Kidney tubule cell (primary cell): ENCODE measurements around the gene SUCLG2.

ENCODE experiments used
- DNase-seq: peaks from one replicate; pipeline ENCODE4 v3.0.0-alpha.2; 2018; ENCODE audit warnings: low spot score

SUCLG2 gene

DNA sequence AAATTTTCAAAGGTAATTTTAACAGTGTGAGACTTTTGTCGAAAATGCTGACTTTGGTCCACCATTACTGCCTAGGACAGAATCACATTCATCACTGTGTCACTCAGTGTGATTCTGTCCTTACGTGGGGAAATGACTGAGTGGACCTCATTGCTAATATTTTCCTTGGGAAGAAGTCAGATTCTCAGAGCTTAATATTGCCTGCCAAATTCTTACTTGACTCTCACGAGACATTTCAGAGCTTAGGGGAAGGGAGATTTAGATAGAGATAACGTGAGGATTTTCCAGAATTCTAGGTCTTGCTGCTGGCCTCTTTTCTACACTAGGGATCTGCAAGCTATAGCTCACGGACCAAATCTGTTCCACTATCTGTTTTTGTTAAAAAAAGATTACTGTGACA is 270.4 kb downstream of the SUCLG2 start:
- DNase-seq: no peak

DNA sequence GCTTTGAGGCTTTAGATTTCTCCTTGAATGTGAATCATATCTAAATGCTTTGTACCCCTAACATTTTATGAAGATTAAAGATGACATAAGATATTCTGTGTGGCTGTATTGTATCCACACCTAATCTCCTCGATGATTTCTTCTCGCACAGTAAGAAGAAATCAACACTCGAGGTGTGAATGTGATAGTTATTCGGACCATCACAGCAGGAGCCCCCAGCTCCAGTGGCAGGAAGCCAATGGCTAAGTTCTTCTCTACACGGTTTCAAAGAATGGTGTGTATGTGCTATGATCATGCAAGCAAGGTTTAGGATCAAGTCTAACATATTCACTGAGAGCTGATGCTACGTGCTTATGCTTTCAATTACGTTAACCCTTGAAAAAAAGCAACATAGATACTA is 271.0 kb downstream of the SUCLG2 start:
- no peak for DNase-seq

- DNase-seq: no peak
Measured at GRCh38 chr3:67382536-67382935, 271.9 kb downstream of the SUCLG2 start.

GRCh38 chr3:67381667-67382272 is 272.6 kb downstream of the SUCLG2 start:
- peak; percentile 18 for DNase-seq

DNA sequence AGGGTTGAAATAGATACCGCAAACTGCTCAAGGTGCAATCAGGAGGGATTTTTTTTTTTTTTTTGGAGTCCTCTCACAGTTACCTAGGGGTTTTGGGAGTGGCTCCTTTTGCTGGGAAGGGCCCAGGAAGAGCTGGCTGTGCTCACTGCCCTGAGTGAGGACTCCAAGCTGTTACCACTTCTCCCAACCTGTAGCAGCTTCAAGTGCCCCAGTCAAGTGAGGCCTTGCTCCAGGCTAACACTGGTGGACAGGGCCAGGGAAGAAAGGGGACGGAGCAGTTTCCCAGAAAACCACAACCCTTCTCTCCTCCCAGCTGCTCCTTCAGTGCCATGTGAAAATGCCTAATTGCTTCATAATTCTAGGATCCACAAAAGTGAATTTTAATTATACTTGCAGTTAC is 274.3 kb downstream of the SUCLG2 start:
- DNase-seq: no peak

DNA sequence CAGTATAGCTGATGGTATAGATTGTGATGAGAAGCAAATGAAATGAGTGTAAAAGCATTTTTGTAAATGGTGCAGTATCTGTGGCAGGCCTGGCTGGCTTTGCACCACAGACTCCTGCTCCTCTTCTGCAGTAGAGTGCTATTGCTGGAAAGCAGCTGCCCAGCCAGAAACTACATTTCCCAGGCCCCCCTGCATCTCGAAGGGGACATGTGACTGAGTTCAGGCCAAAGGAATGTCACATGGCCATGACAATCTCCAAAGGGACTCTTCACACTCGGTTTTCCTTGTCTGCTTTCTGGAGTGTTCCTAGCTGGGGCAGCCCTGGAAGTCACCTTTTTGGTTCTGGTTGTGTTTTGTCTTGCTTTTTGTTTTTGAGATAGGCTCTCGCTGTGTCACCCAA is 277.1 kb downstream of the SUCLG2 start:
- DNase-seq: no peak

DNA sequence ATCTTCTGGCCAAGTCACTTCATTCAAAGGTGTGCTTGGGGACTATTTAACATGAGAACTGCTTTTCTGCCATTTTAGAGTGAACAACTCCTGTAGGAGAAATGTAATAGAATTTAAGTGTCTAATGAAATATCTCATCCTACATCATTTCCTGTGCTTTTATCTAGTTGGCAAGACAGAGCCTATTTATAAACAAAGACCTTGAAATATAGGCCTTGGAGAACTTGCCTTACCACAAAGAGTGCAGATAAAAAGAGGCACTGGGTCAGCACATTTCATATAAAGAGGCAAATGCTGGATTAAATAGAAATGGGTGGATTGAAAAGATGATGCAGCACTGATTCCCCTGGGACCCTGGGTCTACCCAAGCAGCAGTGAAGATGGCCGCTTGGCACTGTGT is 278.0 kb downstream of the SUCLG2 start:
- no peak for DNase-seq

DNA sequence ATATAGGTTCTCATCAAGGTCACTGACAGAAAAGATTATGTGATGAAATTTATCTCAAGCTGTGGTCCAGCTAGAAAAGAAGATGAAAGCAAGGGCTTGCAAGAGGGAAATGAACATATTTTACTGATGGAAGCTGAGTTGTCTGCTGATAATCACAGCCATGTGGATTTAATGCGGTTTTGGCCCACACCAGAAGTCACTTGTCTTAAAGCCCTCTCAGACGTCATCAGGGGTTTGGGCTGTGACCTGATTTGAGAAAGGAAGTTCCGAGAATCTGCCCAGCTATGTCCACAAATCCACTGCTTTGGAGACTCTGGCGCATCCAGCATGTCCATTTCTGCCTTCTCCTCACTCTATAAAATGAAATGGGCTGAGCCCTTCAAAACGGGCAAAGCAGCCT is 278.4 kb downstream of the SUCLG2 start:
- no peak for DNase-seq

GRCh38 chr3:67362686-67363085 is 291.7 kb downstream of the SUCLG2 start:
- DNase-seq: peak; percentile 70

DNA sequence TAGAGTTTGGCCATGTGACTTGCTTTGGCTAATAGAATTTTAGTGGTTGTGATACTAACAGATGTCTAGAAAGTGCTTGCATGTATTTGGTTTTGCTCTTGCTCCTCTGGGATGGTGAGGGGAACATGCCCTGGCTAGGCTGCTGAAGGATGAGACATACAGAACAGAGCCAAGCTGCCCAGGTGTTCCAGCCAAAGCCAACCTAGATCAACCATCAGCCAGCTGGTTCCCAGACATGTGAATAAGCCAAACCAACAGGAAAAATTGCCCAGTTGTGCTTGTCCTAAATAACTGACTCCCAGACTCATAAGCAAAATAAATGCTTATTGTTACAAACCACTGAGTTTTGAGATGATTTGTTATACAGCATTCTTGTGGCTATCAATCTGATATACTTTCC is 292.6 kb downstream of the SUCLG2 start:
- no peak for DNase-seq

DNA sequence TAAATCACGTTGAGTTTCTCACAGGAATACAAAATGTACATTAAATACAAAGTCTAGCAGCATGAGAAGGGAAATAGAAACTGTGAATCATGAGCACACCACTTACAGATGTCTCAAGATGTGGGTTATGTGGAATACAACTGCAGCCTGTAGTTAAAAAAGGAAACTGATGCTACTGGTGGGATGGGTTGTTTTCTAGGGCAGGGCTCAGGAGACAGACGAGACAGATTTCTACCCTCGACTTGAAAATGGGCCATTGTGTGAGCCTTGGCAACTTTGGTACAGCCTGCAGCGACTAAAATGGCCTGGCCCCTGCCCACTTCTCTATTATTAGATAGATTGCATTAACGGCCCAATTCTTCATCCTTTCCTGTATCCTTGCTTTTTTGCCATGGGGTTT is 293.1 kb downstream of the SUCLG2 start:
- no peak for DNase-seq

GRCh38 chr3:67357610-67358458 is 296.6 kb downstream of the SUCLG2 start:
- DNase-seq: peak; percentile 56

DNA sequence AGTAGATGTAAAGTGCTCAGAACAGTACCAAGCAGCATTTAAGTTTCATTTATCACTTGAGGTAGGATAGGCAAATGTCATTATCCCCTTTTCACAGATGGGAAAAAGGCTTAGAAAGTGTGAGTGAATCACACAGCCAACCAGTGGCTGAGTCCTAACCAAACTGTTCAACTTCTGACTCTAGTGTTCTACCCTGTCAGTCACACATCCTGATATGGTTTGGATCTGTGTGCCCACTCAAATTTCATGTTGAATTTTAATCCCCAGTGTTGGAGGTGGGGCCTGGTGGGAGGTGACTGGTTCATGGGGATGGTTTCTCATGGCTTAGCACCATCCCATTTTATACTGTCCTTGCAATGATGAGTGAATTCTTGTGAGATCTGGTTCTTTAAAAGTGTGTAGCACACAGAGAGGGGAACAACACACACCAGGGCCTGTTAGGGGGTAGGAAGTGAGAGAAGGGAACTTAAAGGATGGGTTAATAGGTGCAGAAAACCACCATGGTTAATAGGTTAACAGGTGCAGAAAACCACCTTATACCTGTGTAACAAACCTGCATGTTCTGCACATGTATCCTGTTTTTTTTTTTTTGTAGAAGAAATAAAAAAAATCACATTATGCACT is 304.7 kb downstream of the SUCLG2 start:
- DNase-seq: peak; percentile 89

DNA sequence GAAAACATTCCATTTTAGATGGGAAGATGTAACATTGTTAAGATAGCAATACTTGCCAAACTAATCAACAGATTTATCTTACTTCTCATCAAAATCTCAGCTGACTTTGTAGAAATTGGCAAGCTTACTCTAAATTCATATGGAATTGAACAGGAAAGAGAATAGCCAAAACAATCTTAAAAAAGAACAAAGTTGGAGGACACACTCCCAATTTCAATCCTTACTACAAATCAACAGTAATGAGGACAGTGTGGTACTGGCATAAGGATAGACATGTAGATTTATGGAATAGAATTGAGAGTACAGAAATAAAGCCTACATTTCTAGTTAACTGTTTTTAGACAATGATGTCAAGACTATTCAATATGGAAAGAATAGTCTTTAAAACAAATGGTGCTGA is 308.3 kb downstream of the SUCLG2 start:
- no peak for DNase-seq

DNA sequence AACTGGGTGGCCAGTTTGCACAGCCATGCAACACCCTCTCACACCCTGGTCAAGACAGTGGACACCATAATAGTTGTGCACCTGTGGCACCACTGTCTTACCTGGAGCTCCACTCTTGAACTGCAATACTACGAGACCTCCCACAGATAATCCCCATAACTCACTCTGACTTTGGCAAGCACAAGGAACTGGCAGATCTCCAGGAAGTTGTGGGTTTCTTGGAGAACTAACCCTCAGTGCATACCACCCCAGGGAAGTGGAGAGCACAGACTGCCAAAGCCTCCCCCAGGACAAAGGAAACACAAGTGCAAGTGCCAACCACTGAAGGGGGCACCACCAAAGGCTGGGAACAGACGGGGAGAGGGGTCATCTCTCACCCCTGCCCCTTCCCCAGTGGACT is 318.6 kb downstream of the SUCLG2 start:
- peak; percentile 66 for DNase-seq

- no peak for DNase-seq
Measured at GRCh38 chr3:67334588-67334987, 319.8 kb downstream of the SUCLG2 start.

GRCh38 chr3:67329358-67329757 is 325.1 kb downstream of the SUCLG2 start:
- DNase-seq: peak; percentile 73

DNA sequence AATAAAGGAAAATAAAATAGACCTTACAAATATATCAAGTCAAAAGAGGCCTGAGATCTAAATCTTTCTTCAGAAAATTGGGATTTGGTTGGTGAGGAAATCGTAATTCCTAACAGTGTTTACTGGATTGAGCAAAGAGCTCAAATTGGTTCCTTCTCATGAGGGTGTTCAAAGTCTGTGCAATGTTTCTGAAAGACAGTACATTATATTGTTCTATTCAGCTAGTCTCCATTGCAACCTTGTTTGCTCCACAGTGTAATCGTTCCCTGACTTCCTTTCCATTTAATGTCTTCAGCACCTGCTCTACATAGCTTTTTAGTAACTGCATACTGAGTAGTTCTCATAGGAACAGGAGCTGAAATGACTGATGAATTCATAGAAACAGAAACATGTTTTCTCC is 326.8 kb downstream of the SUCLG2 start:
- no peak for DNase-seq

DNA sequence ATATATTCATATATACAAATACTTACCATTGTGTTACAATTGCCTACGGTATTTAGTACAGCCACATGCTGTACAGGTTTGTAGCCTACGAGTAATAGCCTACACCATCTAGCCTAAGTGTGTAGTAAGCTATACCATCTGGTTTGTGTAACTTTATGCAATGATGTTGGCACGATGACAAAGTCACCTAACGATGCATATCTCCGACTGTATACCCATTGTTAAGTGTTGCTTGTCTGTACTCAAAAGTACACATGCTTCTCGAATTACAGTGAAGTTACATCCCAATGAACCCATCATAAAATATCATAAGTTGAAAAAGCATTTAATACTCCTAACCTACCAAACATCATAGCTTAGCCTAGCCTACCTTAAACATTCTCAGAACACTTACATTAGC is 329.2 kb downstream of the SUCLG2 start:
- DNase-seq: no peak
